HG02759 (cell line): Measurements from ENCODE around the gene PRKCG.
"Not testable (repeated sequence)": the region's sequence is repeated elsewhere in the genome, so short reads cannot be mapped to it uniquely, and the experiment has no call there.

Experiments
- ATAC-seq: cut with Tn5 transposase; IDR thresholded peaks from one replicate; pipeline ENCODE4 v1.9.1; 2021; ENCODE audit warnings: mild to moderate bottlenecking, moderate library complexity; ENCODE audit not compliant: unreplicated experiment

The PRKCG gene

DNA sequence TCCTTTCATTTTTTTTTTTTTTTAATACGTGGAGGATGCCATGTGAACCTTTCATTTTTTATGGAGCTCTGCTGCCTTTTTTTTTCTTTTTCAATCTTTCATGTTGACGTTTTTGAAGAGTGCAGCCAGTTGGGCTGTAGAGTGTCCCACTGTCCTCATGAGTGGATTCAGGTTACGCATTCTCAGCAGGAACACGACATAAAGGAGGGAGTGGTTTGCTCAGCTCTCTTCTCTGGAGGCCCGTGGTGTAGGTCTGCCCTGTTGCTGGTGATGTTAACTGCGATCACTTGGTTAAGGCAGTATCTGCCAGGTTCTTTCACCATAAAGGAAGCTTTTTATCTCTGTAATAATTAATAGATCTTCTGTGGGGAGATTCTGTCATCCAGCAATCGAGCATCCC lies 54.0 kb downstream of the PRKCG start:
- no peak for ATAC-seq

DNA sequence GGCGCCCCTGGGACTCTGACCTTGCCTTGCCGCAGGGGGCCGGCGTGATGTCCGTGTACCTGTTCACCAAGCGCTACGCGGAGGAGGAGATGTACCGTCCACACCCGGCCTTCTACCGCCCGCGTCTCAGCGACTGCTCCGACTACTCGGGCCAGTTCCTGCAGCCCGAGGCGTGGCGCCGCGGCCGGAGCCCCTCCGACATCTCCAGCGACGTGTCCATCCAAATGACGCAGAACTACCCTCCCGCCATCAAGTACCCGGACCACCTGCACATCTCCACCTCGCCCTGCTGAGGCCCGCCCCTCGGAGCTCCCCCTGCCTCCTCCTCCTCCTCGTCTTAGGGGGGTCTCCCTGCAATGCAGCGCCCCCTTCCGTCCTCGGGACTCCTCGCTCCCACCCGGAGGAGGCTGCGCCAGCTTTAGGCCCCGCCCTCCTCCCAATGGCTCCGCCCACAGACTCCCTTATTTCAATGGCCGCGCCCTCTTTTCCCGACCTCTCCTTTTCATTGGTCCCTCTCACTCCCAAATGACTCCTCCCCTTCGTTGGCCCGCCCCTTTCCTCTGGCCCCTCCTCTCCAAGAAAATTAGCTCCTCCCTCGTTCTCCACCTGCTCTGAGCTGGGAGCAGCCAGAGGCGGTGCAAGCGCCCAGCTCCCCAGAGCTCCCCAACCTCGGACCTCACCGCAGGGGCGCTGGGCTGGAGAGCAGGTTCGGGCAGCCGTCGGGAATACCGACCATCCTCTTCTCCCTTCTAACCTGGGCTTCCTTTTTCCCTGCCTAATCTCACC lies 60.2 kb downstream of the PRKCG start:
- no peak for ATAC-seq

DNA sequence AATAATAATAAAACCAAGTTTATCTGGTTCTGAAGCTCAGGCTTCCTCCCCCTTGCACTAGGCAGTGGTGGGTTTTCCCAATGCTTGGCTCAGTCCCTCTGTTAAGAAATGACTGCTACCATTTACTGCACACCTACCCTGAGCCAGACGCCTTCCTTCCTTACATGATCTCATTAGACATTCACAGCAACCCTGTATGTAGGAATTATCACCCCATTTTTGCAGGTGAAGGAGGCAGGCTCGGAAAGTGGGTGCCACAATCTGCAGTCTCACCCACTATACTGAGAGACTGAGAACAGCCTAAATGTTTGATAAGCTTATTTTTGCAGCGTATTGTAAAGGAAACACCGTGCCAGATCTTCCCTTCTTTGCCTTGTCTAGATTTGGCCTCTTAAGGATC lies 62.4 kb downstream of the PRKCG start:
- ATAC-seq = no peak

DNA sequence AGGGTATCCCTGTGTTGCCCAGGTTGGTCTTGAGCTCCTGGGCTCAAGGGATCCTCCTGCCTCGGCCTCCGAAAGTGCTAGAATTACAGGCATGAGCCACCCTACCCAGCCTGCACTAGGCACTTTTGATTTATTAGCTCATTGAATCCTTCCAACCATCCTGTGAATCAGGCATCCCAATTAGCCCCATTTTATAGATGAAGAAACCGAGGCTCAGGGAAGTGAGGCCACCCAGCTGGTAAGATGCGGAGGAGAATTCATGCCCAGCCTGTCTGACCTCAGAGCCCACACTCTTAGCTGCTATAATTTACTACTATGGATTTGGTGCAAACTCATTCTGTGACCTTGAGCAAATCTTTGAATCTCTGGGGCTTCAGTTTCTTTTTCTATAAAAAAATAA lies 62.9 kb downstream of the PRKCG start:
- ATAC-seq = no peak

DNA sequence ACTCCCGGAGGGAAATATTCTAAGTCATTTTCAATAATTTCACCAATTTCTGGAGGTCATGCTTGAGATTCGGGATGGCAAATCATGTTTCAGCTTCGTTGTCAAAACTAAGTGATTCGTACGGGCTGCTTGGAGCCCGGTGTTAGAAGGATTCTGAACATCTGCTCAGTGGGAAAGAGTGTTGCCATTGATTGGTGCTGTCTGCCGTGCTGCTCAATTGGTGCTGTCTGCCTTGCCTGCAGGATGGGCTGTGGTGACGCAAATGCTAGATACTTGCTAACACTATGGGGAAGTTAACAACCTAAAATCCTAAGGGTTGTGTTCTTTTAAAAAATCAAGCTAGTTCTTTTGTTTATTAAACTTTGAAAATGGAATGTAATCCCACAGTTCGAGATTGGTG lies 63.4 kb downstream of the PRKCG start:
- ATAC-seq = no peak

DNA sequence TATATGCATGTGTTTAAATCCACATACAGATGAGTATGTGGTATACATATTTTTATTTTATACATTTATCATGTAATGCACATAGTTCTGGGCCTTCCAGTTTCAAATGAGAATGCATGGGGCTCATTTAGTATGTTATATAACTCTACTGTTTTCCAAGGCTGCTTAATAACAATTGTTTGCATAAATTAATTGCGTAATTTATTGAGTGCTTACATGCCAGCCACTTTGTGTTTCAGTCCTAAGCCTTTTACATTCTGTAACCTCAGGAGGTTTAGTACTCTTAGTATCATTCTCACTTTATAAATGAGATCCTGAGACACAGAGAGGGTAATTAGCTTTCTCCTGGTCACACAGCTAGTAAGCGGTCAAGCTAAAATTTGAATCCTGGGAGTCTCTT lies 64.0 kb downstream of the PRKCG start:
- no peak for ATAC-seq

DNA sequence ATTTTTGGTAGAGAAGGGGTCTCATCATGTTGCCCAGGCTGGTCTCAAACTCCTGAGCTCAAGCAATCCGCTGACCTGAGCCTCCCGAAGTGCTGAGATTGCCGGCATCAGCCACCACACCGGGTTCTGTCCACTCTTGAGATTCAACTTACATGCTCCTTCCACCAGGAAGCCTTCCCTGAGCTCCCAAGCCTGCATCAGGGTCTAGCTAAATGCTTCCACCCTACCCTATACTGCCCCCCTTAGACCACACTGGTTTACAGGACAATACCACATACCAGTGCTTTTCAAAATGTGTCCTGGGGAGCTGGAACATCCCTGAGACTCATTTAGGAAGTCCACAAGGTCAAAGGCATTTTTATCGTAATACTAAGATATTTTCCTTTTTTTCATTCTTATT lies 65.6 kb downstream of the PRKCG start:
- ATAC-seq = no peak

DNA sequence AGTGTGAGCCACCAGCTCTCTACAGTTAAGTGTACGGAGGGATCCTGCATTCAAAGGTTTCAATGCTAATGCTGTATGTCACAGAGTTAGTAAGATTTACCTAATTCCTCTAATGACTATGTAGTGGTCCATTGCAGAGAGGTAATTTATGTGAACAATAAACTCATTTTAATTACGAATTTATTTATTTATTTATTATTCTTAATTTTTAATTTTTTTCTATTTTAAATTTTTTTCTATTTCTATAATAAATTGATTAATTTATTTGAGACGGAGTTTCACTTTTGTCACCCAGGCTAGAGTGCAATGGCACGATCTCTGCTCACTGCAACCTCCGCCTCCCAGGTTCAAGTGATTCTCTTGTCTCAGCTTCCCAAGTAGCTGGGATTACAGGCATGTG lies 66.6 kb downstream of the PRKCG start:
- not testable (repeated sequence) for ATAC-seq

DNA sequence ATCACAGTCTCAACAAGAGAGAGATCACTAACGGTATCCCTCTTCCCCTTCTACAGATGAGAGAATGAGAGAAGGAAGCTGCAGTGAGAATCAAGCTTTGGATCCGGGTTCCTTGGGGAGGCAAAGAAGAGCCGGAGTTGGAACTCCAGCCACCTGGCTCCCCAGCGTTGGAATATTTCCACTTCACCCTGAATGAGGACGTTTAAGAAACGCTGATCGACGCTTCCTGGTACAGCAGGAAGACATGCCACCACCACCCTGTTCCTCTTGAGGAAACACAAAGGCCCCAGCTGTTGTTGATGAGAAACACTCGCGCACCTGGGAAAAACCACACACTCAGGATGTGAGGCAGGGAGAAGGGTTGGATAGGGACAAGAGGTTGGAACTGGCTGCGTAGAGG lies 69.4 kb downstream of the PRKCG start:
- no peak for ATAC-seq

DNA sequence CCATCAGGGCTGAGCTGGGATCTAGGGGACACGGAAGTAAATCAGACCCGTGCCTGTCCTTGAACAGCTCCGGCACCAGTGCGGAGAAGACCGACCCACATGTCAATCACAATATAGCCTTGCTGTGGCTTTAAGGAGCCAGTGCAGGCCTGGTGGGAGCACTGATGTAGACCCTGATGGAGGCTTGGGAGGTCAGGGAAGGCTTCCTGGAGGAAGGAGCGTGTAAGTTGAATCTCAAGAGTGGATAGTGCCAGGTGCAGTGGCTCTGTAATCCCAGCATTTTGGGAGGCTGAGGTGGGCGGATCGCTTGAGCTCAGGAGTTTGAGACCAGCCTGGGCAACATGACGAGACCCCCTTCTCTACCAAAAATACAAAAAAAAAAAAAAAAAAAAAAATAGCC lies 70.0 kb downstream of the PRKCG start:
- no peak for ATAC-seq

DNA sequence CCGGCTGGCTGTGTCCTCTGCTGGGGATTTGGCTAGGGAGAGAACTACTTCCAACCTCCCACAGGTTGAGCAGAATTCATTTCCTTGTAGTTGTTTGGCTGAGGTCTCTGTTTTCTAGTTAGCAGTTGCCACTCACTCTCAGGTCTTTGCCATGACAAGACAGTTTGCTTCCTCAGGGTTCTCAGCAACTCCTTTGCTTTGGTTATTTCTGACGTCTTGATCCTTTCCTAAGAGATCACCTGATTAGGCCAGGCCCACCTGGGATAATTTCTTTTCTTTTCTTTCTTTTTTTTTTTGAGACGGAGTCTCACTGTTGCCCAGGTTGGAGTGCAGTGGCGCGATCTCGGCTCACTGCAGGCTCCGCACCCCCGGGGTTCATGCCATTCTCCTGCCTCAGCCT lies 71.4 kb downstream of the PRKCG start:
- ATAC-seq = no peak
